Measurements from ENCODE around the gene INSYN2B. TPM values are rescaled to one million over a fixed set of nuclear protein-coding genes. Genes with fewer than 3 reads are reported as not detected.

The INSYN2B gene
- total and polyA plus RNA-seq, 2 of the 8 experiments (the other 6 are each of a cell fraction or from before 2014, with no cell fraction given), result not detected

- no peaks in the 10 kb centered on the region for H3K4me1 ChIP-seq (replicated peaks in 1 of 4; ENCODE audit: control insufficient read depth in 3 of 4, insufficient read depth in 4 of 4, low read length in 3 of 4)
- ChIA-PET POLR2A (ENCODE audit: partially characterized antibody) (no interaction called here), CTCF (ENCODE audit: partially characterized antibody) (interaction anchor here (1.9 kb wide), 1 partner anchor 24 kb away, joined by 6 read pairs; no protein-coding TSS in a partner anchor)
- no peak overlapping the region for H3K23ac ChIP-seq (ENCODE audit: insufficient read length)
- H3K23me2 ChIP-seq (ENCODE audit: low read depth, low read length), result no peaks in the 10 kb centered on the region
- H4K91ac ChIP-seq (replicated peaks; ENCODE audit: insufficient read length, low read length), result no peak overlapping the region
- H4K8ac ChIP-seq (ENCODE audit: extremely low read depth, insufficient read depth, low read length), result no peak overlapping the region
- H2AFZ ChIP-seq (ENCODE audit: low read length), result no peak overlapping the region
- WGBS, 2 experiments (ENCODE audit: extremely low coverage in 1 of 2, insufficient coverage in 1 of 2, insufficient read length in 1 of 2, insufficient replicate concordance in 2 of 2, low coverage in 1 of 2, low lambda C conversion rate in 2 of 2, missing lambda C conversion rate in 1 of 2), result 95% methylated on average over 8 of the region's 8 CpGs; no CpG with 5 or more reads in 1 of the 2 experiments
- H3K18ac ChIP-seq (ENCODE audit: extremely low read depth, low read length), result no peak overlapping the region
- no peak overlapping the region for H3K9ac ChIP-seq (replicated peaks in 1 of 4; ENCODE audit: extremely low read depth in 1 of 4, low read depth in 3 of 4, low read length in 3 of 4)
- H2BK5ac ChIP-seq (ENCODE audit: low read depth, low read length), result no peak overlapping the region
- H3K4ac ChIP-seq (replicated peaks; ENCODE audit: insufficient read length, low read depth, low read length), result no peak overlapping the region
- no peak overlapping the region for H3K4me2 ChIP-seq (ENCODE audit: insufficient read depth in 1 of 2, low read depth in 2 of 2, low read length in 2 of 2)
- H3K79me1 ChIP-seq (ENCODE audit: low read depth, low read length), result no peaks in the 10 kb centered on the region
- H3K27ac ChIP-seq (ENCODE audit: low read depth, low read length), result no peak overlapping the region
- H3K36me3 ChIP-seq (ENCODE audit: control insufficient read depth in 2 of 4, insufficient read depth in 4 of 4, low read length in 3 of 4), result no peaks in the 10 kb centered on the region
- H2BK12ac ChIP-seq (ENCODE audit: low read depth, low read length), result no peak overlapping the region
- no peak overlapping the region for H2BK20ac ChIP-seq (ENCODE audit: low read length)
- TF ChIP-seq SAP30 (IDR thresholded peaks at IDR 0.05; ENCODE audit: insufficient read depth, insufficient replicate concordance, low read length) (no peak), CTBP2 (IDR thresholded peaks at IDR 0.05; ENCODE audit: borderline replicate concordance, insufficient read depth, insufficient read length, low read length) (no peak)
- DNase-seq (ENCODE audit: low read depth in 1 of 2, low spot score in 2 of 2), result no peak
- no peak overlapping the region for H2BK15ac ChIP-seq (ENCODE audit: low read length)
- no peaks in the 10 kb centered on the region for H3K79me2 ChIP-seq (ENCODE audit: control insufficient read depth in 1 of 2, insufficient read depth in 2 of 2, low read length in 2 of 2)
- no peak overlapping the region for H3K56ac ChIP-seq (replicated peaks; ENCODE audit: insufficient read length, low read depth, low read length)
- H3K27me3 ChIP-seq (replicated peaks in 1 of 4; ENCODE audit: control insufficient read depth in 3 of 4, extremely low read depth in 1 of 4, insufficient read depth in 3 of 4, low read length in 3 of 4), result no peaks in the 10 kb centered on the region
- H4K5ac ChIP-seq (ENCODE audit: insufficient read length, low read depth, low read length), result no peak overlapping the region
- H3K4me3 ChIP-seq (ENCODE audit: extremely low read depth in 1 of 4, insufficient read depth in 2 of 4, low read depth in 3 of 4, low read length in 4 of 4), result no peak overlapping the region
- H3K14ac ChIP-seq (ENCODE audit: insufficient read length), result no peak overlapping the region
- H3K9me3 ChIP-seq (ENCODE audit: insufficient read depth in 2 of 2, low read depth in 1 of 2, low read length in 1 of 2), result no peaks in the 10 kb centered on the region
- no peak for FAIRE-seq
- no peak overlapping the region for H2BK120ac ChIP-seq (replicated peaks; ENCODE audit: low read depth, low read length)
- no peak overlapping the region for H2AK5ac ChIP-seq (ENCODE audit: low read depth, low read length)
- no peaks in the 10 kb centered on the region for H4K20me1 ChIP-seq (replicated peaks in 1 of 2; ENCODE audit: control insufficient read depth in 1 of 2, insufficient read depth in 2 of 2, low read length in 2 of 2)
Observed at GRCh38 chr5:169875091-169875728, 105.1 kb downstream of the INSYN2B start.
